GM12865 (cell line): ENCODE measurements around the gene FYCO1.

Experiments used
- DNase-seq: peaks from one replicate; pipeline ENCODE4 v3.0.0; 2010; ENCODE audit warnings: low read depth
- H3K4me3 ChIP-seq: 2 replicates; pipeline ENCODE4 v1.5.1; 2011; ENCODE audit warnings: mild to moderate bottlenecking, low read depth, low read length, control low read depth
- CTCF ChIP-seq: IDR thresholded peaks from 2 replicates; pipeline ENCODE4 v1.5.1; 2011; ENCODE audit warnings: low read length, control low read depth, low read depth, inconsistent platforms; ENCODE audit not compliant: insufficient read depth; ENCODE audit errors: missing control alignments

The FYCO1 gene

GRCh38 chr3:45968706-45969105, 26.9 kb downstream of the FYCO1 start:
- no peak for TF ChIP-seq CTCF
- no peak for DNase-seq
- no peak overlapping the region for H3K4me3 ChIP-seq

- no peak overlapping the region for H3K4me3 ChIP-seq
- no peak for DNase-seq
- no peak for TF ChIP-seq CTCF
These were observed 27.5 kb downstream of the FYCO1 start for GRCh38 chr3:45968149-45968548.

- TF ChIP-seq CTCF: no peak
- no peak for DNase-seq
- H3K4me3 ChIP-seq: no peak overlapping the region
These were observed 27.9 kb downstream of the FYCO1 start for GRCh38 chr3:45967724-45968123.

- no peak for TF ChIP-seq CTCF
- DNase-seq: no peak
- H3K4me3 ChIP-seq: no peak overlapping the region
These were observed 28.5 kb downstream of the FYCO1 start for GRCh38 chr3:45966950-45967640.

- no peak for TF ChIP-seq CTCF
- no peak for DNase-seq
These were observed 29.2 kb downstream of the FYCO1 start for GRCh38 chr3:45966371-45966791.

GRCh38 chr3:45965653-45966052, 30.0 kb downstream of the FYCO1 start:
- TF ChIP-seq CTCF: no peak

More at GRCh38 chr3:45966371-45966791, 29.2 kb downstream of the FYCO1 start:
- H3K4me3 ChIP-seq: no peak overlapping the region

GRCh38 chr3:45965253-45965652, 30.4 kb downstream of the FYCO1 start:
- no peak for TF ChIP-seq CTCF
- no peak overlapping the region for H3K4me3 ChIP-seq
- no peak for DNase-seq

More at GRCh38 chr3:45965653-45966052, 30.0 kb downstream of the FYCO1 start:
- DNase-seq: peak; percentile 14
- H3K4me3 ChIP-seq: no peak overlapping the region
